HL-60/S4 treated with retinoic acid at 250 ng/mL for 4 days and 3 days (cell line): ENCODE measurements around the gene PGGHG.
"Not testable (repeated sequence)": the region's sequence is repeated elsewhere in the genome, so short reads cannot be mapped to it uniquely, and the experiment has no call there.

Experiments
- in situ Hi-C: fragments of 300-500 bp; cut with MboI; formaldehyde crosslinking; loops from 2 replicates; pipeline ENCODE4 v1.7.0; 2022; ENCODE audit warnings: low sequenced_read_pairs

PGGHG gene

DNA sequence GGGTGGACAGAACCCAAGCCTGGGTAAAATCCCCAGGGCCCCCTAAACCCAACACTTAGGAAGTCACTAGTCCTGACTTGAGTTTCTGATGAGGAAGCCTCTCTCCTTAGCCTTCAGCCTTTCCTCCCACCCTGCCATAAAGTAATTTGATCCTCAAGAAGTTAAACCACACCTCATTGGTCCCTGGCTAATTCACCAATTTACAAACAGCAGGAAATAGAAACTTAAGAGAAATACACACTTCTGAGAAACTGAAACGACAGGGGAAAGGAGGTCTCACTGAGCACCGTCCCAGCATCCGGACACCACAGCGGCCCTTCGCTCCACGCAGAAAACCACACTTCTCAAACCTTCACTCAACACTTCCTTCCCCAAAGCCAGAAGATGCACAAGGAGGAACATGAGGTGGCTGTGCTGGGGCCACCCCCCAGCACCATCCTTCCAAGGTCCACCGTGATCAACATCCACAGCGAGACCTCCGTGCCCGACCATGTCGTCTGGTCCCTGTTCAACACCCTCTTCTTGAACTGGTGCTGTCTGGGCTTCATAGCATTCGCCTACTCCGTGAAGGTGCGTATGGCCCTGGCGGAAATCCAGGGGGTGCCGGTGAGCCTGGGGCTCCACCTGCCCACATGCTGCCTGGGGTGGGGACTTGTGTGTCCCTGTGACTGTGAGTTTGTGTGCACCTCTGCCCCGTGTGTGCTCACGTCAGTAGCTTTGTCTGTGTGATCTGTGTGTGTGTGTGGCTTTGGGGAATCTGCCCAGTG, 25.0 kb downstream of the PGGHG start, which contains the start of gene IFITM1:
Gene IFITM1, plus strand, starts transcription at position 254 of the 767 bp plus-strand sequence. Its CDS starts 131 bp downstream, at position 385.
- in situ Hi-C loops: no loop called here

DNA sequence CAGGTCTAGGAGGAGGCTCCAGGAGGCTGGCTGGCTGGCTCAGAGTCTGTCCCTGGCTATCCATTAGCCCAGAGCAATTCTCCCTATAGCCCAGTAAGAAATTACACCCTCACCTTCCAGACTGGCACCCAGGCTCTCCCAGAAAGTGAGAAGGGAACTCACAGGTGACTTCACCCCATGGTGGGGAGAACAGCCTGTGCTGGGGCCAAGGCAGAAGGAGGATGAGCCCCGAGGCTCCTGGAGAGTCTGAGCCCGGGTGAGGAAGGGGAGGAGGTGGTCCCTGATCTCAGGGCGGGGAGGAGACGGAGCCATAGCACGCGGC, 25.6 kb downstream of the PGGHG start:
- in situ Hi-C loops: not testable (repeated sequence)

DNA sequence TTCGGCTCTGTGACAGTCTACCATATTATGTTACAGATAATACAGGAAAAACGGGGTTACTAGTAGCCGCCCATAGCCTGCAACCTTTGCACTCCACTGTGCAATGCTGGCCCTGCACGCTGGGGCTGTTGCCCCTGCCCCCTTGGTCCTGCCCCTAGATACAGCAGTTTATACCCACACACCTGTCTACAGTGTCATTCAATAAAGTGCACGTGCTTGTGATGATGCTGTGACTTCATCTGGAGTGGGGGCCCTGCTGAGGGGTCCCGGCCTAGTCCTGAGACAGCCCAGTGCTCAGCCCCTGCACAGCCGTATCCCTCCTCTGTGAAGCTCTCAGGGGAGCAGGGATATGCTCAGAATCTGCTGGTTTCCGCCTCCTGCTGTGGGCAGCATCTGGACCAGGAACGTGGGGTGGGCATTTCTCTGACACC, 26.1 kb downstream of the PGGHG start:
- in situ Hi-C loops: no loop called here

DNA sequence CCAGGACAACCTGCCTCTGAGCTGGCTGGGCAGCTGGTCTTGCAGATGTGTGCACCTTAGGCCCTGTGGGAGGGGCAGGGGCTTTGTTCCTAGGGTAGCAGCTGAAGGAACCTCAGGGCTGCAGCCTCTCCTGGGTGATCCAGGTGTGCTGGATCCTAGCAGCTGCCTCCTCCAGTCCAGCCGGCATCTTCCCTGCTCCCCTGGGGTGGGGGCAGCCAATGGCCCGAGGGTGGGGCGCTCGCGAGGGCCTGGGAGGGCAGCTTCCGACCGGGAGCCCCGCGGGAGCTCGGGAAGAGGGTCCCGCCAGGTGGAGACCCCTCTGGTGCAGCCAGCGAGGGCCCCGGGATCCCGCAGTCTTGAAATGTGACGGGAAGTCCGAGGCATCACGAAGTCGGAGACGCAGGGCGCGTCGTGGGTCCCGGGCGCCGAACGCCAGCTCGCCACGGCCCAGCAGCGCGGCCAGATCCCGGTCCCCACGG, 26.6 kb downstream of the PGGHG start:
- in situ Hi-C loops: no loop called here

DNA sequence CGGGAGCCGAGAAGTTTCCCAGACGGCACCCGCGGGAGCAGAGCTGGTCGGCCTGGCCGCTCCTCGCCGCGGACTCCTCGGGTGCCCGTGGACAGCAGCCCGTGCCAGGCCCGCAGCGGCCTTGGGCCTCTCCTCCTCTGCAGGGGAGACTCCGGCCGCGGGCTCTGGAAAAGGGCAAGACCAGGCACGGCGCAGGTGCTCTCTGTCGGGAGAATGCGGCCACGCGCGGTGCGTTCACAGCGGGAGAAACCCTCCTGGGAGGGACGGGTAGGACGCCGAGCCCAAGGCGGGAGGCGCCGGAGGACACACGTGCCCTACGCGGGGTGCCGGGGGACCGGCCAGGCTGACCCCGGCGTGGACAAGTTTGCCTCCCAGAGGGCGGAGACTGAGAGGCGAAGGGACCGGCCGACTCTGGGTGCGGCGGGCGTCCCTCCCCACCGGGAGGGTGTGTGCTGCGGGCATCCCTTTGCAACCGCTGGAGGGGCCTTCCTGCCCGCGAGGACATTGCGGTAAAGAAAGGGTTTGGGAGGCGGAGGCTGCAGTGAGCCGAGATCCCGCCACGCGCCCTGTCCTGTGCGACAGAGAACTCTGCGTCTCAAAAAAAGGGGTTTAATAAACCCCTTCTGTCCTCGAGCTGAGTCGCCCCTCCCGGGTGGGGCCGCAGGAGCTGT, 27.2 kb downstream of the PGGHG start:
- in situ Hi-C loops: no loop called here

DNA sequence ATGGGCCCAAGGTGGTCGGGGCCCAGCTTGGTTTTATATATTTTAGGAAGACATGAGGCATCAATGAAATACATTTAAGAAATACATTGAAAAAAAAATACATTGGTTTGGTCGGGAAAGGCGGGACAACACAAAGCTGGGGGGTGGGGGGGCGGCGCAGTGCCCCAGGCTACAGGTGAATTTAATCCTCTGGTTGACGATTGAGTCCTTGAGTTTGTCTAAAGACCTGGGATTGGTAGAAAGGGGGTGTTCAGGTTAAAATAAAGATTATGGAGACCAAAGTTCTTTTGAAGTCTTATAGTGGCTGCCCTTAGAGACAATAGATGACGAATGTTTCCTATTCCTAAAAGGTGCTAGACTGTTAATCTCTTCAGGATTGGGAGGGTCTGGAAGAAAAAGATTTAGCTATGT, 28.0 kb downstream of the PGGHG start:
- in situ Hi-C loops: no loop called here

DNA sequence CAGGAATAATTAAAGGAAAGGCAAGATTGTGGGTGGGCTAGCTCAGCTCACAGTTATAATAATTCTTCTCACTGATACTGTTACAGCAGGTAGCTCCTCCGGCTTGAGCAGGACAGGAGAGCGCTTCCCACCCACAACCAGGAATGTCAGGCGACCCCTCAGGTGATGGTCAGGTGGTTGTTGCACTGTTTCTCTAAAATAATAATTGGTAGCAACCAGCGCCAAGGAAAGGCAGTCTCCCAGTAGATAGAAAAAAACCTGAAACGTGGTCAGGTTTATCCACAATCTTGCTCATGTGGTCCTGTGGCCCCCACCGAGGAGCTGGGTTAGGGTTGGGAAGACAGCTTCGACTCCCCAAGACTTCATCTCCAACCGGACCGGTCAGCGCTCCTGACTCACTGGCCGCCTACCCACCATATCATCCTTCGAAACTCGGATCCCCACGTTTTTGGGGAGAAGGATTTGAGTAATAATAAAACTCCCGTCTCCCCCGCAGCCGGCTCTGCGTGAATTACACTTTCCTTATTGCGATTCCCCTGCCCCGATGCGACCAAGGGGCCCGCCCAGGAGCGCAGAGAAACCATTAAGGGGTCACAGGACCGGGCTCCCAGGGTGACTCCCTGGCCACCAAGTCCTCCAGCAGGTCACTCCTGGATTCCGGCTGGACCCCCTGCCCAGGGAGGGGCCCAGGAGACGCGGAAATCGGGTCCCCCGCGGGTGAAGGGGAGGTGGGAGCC, 28.9 kb downstream of the PGGHG start:
- in situ Hi-C loops: not testable (repeated sequence)

DNA sequence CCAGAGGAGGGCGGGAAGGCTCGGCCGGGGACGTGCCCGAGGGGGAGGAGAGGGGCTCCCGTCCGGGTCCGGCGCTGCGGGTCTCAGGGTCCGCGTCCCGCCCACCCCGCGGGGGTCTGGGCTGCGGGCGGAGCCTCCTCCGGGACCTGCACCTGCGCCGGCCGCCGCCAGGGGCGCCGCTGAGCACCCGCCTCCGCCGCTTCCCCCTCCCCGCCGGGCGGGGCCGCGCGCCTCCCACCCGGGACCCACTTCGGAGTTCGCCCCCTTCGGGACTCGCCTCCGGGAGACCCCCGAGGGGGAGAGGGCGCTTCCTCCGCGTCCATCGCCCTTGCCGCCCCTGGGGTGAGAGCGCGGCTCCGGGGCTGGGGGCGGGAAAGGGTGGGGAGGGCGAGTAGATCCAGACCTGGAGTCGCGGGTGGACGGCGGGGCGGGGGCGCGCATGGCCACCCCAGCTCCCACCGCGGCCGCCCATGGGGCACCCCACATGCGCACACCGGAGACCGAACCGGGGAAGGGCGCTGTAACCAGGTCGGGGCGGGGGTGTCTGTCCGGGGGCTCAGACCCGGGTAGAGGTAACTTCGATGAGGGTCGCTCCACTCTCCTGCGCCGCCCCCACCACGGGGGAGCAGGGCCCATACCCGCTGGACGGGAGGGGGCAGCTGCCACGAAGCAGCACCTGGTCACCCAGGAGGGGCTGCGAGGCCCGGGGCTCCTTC, 29.6 kb downstream of the PGGHG start:
- in situ Hi-C loops: not testable (repeated sequence)

DNA sequence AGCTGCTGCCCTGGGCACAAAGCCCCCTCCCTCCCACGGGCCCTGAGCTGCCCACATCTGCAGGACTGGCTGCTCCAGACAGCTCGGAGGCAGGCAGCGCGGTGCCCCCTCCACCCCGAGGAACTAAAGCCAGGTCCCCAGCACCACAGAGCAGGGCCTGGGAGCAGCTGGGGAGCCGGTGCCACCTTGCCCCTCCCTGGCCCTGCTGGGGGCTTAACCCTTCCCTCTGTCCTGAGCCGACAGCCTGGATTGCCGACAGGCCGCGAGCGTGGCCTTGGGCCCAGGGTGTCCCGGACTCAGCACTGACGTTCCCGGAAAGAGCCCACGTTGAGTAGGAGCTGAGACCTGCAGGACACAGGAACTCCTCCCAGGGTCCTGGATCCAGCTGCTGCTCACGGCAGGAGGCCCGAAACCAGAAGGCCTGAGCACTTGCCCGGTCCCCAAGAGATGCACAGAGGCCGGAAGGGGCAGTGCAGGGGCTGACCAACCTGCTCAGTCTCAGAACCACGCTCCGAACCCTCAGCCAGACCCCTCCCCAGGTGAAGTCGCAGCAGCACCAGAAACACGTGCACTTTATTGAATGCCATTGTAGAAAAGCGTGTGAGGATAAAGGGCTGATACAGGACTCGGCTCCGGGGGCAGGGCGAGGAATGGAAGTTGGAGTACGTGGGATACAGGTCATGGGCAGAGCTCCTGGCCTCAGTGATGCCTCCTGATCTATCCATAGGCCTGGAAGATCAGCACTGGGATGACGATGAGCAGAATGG, 30.4 kb downstream of the PGGHG start:
- in situ Hi-C loops: not testable (repeated sequence)

DNA sequence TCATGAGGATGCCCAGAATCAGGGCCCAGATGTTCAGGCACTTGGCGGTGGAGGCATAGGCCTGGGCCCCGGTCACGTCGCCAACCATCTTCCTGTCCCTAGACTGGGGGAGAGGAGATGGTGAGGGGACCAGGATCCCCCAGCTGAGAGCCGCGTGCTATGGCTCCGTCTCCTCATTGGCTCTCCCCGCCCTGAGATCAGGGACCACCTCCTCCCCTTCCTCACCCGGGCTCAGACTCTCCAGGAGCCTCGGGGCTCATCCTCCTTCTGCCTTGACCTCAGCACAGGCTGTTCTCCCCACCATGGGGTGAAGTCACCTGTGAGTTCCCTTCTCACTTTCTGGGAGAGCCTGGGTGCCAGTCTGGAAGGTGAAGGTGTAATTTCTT, 31.0 kb downstream of the PGGHG start:
- in situ Hi-C loops: not testable (repeated sequence)

DNA sequence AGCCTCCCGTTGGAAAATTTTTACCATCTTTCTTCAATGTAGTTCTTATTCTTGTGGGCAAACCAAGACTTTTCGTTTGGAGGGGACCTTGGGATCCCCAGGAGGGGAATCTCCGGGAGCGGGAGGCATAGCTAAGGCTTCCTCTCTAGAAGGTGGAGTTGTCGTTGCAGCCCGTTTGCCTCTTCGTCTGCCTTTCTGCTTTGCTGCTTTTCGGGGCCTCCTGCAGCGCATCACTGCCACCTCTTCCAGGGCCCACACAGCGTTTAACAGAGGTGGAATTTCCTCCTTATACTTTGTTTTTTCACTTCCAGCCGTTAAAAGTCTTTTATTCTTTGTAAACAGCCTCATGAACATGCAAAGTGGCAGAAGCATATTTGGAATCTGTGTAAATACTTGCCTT, 35.2 kb downstream of the PGGHG start:
- in situ Hi-C loops: no loop called here

DNA sequence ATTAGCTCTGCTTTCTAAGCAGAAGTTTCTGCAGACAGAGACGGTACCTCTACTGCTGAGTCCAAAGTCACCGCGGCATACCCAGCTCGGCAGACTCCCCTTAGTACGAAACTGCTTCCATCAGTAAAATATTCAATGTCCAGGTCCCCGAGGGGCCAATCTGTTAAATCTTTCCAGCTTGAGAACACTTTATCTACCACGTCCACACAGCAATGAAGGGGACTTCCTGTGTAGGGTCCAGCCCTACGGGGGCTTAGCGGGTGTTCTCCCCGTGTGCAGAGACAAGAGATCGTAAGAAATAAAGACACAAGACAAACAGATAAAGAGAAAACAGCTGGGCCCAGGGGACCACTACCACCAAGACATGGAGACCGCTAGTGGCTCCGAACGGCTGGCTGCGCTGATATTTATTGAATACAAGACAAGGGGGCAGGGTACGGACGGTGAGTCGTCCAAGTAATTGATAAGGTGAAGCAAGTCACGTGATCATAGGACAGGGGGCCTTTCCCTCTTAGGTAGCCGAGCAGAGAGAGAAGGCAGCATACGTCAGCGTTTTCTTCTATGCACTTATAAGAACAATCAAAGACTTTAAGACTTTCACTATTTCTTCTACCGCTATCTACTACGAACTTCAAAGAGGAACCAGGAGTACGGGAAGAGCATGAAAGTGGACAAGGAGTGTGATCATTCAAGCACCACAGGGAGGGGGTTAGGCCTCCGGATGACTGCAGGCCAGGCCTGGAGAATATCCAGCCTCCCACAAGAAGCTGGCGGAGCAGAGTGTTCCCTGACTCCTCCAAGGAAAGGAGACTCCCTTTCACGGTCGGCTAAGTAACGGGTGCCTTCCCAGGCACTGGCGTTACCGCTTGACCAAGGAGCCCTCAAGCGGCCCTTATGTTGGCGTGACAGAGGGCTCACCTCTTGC, 35.9 kb downstream of the PGGHG start:
- in situ Hi-C loops: not testable (repeated sequence)

DNA sequence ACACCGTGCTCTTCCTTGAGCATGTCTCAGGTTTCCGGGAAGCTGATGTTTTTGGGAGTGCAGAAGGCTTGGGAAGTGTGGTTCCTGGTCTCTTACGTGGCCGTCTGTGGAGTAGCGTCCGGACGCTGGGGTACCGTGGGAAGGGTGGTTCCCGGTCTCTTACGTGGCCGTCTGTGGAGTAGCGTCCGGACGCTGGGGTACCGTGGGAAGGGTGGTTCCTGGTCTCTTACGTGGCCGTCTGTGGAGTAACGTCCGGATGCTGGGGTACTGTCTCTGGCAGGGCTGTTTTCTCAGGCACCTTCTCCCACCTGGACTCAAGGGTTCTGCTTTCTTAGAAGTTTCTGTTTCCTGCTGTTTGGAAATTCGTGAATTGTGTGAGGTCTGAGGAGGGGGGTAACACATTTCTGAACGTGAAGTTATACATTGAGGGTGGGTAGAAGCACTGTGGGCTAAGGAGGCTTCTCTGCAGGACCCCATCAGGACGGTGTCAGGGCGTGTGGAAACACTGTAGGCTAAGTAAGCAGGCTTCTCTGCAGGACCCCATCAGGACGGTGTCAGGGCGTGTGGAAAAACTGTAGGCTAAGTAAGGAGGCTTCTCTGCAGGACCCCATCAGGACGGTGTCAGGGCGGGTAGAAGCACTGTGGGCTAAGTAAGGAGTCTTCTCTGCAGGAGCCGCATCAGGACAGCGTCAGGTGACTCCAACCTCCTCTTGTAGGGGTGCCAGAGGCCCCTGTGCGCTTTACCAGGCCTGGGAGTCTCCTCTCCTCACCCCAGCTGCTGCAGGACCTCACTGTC, 37.1 kb downstream of the PGGHG start:
- in situ Hi-C loops: no loop called here

DNA sequence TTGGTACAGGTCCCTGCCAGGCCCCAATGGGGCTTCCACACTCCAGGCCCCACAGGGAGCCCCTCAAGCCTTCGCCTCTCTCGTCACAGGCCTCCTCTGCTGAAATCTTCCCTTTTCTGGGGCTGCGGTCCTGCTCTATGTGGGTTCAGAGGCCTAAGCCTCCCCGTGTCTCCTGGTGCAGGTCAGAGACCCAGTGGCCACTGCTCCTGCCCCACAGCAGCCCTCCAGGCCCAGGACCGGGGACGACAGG, 37.6 kb downstream of the PGGHG start:
- in situ Hi-C loops: no loop called here

DNA sequence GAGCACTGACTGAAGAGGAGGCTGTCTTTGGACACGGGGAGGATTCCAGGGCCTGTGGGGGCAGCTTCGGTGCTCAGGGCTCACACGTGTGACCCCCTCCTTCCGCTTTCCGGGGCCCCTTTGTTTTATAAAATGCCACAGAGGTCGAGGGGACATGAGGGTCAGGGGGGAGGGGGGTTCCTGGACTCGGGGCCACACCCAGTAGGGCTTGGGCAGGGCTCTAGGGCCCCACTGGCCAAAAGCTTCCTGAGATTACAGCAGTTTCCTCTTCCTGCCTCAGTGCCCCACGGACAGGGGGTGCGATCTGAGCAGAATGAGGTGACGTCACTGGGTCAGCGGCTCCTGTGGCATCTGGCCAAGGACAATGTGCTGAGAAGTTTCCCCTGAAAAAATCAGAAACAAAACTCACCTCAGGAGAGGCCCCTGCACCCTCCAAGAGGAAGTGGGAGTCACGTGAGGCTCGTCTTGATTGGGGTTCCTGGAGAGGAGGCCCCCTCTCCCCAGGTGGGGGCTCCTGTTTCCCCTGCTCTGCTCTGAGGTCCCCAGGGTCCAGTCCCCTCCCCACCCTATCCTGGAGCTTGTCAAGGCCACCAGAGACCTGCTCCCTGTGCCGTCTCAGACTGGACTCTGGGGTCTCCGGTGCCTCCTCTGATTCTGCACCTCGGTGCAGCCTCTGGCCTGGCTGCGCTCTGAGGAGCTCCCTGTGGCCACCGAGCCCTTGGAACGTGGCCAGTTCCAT, 38.1 kb downstream of the PGGHG start:
- in situ Hi-C loops: no loop called here

DNA sequence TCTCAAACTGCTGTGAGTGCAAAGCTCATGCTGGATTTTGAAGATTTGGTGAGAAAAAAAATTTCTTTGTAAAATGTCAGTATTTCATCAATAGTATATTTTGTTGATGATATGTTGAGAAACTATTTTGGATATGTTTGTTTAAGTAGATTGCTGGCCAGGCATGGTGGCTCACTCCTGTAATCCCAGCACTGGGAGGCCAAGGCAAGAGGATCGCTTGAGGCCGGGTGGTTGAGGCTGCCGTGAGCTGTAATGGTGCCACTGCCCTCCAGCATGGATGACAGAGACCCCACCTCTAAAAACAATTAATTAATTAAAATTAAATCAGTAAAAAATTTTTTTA, 38.6 kb downstream of the PGGHG start:
- in situ Hi-C loops: no loop called here

DNA sequence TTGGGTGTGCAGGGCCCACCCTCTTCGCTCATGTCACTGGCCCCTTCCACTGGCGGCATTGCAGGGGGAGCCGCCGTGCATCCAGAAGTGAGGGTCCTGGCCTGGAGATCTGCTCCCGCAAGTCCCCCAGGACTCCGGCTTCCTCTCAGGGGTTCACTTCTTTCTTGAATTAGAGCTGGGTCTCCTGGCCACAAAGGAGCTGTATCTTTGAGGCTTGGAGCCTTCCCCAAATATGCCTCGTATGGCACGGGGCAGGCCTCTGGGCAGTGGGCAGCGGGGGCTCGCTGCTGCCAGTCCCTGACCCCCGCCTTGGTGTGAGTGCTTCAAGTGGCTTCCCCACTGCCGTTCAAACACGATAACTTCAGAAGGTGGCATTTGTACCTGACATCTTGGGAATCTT, 39.1 kb downstream of the PGGHG start:
- in situ Hi-C loops: no loop called here

DNA sequence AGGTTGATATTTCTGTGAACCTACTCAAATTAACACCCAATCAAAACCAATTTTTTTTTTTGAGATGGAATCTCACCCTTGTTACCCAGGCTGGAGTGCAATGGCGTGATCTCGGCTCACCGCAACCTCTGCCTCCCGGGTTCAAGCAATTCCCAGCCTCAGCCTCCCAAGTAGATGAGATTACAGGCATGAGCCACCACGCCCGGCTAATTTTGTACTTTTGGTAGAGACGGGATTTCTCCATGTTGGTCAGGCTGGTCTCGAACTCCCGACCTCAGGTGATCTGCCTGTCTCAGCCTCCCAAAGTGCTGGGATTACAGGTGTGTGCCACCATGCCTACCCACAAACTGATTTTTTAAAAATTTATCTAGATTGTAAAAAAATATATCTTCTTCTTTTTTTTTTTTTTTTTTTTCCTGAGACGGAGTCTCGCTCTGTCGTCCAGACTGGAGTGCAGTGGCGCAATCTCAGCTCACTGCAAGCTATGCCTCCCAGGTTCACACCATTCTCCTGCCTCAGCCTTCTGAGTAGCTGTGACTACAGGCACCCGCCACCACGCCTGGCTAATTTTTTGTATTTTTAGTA, 39.7 kb downstream of the PGGHG start:
- in situ Hi-C loops: not testable (repeated sequence)
